ENCODE data around the gene EBI3.

EBI3 gene

GRCh38 chr19:4196009-4196408 is 33.3 kb upstream of the EBI3 start:
- no peak for TF ChIP-seq POLR2A (IDR thresholded peaks at IDR 0.05; ENCODE audit: low read depth, low read length)
- FAIRE-seq (no peak), DNase-seq (ENCODE audit: insufficient read length, low spot score) (no peak)

- no peak for DNase-seq (ENCODE audit: insufficient read length, low spot score)
- no peak for TF ChIP-seq POLR2A (IDR thresholded peaks at IDR 0.05; ENCODE audit: low read depth, low read length)
- FAIRE-seq = no peak
Measured at GRCh38 chr19:4196587-4197148, 32.7 kb upstream of the EBI3 start.

GRCh38 chr19:4197228-4197624 is 32.1 kb upstream of the EBI3 start:
- no peak for TF ChIP-seq POLR2A (IDR thresholded peaks at IDR 0.05; ENCODE audit: low read depth, low read length)
- FAIRE-seq = no peak

GRCh38 chr19:4197625-4198466 is 31.5 kb upstream of the EBI3 start:
- no peak for TF ChIP-seq POLR2A (IDR thresholded peaks at IDR 0.05; ENCODE audit: low read depth, low read length)
- FAIRE-seq = no peak
- DNase-seq (ENCODE audit: insufficient read length, low spot score) = no peak

More at GRCh38 chr19:4197228-4197624, 32.1 kb upstream of the EBI3 start:
- DNase-seq (ENCODE audit: insufficient read length, low spot score) = no peak

- FAIRE-seq = no peak
- TF ChIP-seq POLR2A (IDR thresholded peaks at IDR 0.05; ENCODE audit: low read depth, low read length) = no peak
- no peak for DNase-seq (ENCODE audit: insufficient read length, low spot score)
Measured at GRCh38 chr19:4198467-4199126, 30.7 kb upstream of the EBI3 start.

- TF ChIP-seq POLR2A (IDR thresholded peaks at IDR 0.05; ENCODE audit: low read depth, low read length) = no peak
- DNase-seq (ENCODE audit: insufficient read length, low spot score) (no peak), FAIRE-seq (no peak)
Measured at GRCh38 chr19:4199699-4200293, 29.5 kb upstream of the EBI3 start.

- FAIRE-seq (no peak), DNase-seq (ENCODE audit: insufficient read length, low spot score) (no peak)
- no peak for TF ChIP-seq POLR2A (IDR thresholded peaks at IDR 0.05; ENCODE audit: low read depth, low read length)
Measured at GRCh38 chr19:4200940-4201542, 28.3 kb upstream of the EBI3 start.

GRCh38 chr19:4201798-4202197 is 27.5 kb upstream of the EBI3 start:
- FAIRE-seq = no peak
- TF ChIP-seq POLR2A (IDR thresholded peaks at IDR 0.05; ENCODE audit: low read depth, low read length) = no peak
- no peak for DNase-seq (ENCODE audit: insufficient read length, low spot score)

GRCh38 chr19:4206818-4207484 is 22.4 kb upstream of the EBI3 start:
- FAIRE-seq (no peak), DNase-seq (ENCODE audit: insufficient read length, low spot score) (peak; percentile 58)
- no peak for TF ChIP-seq POLR2A (IDR thresholded peaks at IDR 0.05; ENCODE audit: low read depth, low read length)

GRCh38 chr19:4208385-4209094 is 20.8 kb upstream of the EBI3 start:
- FAIRE-seq = no peak
- peak; percentile 51 for DNase-seq (ENCODE audit: insufficient read length, low spot score)
- no peak for TF ChIP-seq POLR2A (IDR thresholded peaks at IDR 0.05; ENCODE audit: low read depth, low read length)

- no peak for TF ChIP-seq POLR2A (IDR thresholded peaks at IDR 0.05; ENCODE audit: low read depth, low read length)
- FAIRE-seq (no peak), DNase-seq (ENCODE audit: insufficient read length, low spot score) (no peak)
Measured at GRCh38 chr19:4210166-4210731, 19.1 kb upstream of the EBI3 start.

GRCh38 chr19:4213116-4213515 is 16.2 kb upstream of the EBI3 start:
- FAIRE-seq (no peak), DNase-seq (ENCODE audit: insufficient read length, low spot score) (no peak)
- no peak for TF ChIP-seq POLR2A (IDR thresholded peaks at IDR 0.05; ENCODE audit: low read depth, low read length)

Measured in H54 (cell line).